Mesenchymal stem cell (in vitro differentiated cells and primary cell): ENCODE measurements around the gene ASB9.

ENCODE experiments used
- DNase-seq: peaks from one replicate; pipeline ENCODE4 v3.0.0-alpha.2; 2013
- H2AFZ ChIP-seq: one replicate; pipeline ENCODE4 v1.6.1; 2013; ENCODE audit warnings: low read depth, mild to moderate bottlenecking, control low read depth, inconsistent platforms, low read length, moderate library complexity
- H2AK5ac ChIP-seq: 2 replicates; pipeline ENCODE4 v1.6.1; 2013; ENCODE audit warnings: low read length, moderate library complexity, mild to moderate bottlenecking, inconsistent platforms; ENCODE audit not compliant: severe bottlenecking
- H2BK120ac ChIP-seq: one replicate; pipeline ENCODE4 v1.6.1; 2013; ENCODE audit warnings: low read depth, mild to moderate bottlenecking, inconsistent platforms, low read length, moderate library complexity
- H2BK12ac ChIP-seq, 2 experiments: one replicate each; pipeline ENCODE4 v1.6.1; 2013; ENCODE audit warnings: inconsistent platforms in 2 of 2, low read length in 2 of 2, mild to moderate bottlenecking in 2 of 2, moderate library complexity in 2 of 2, control low read depth in 1 of 2
- H2BK15ac ChIP-seq: one replicate; pipeline ENCODE4 v1.6.1; 2013; ENCODE audit warnings: mild to moderate bottlenecking, low read depth, inconsistent platforms; ENCODE audit not compliant: poor library complexity, severe bottlenecking
- H2BK5ac ChIP-seq: 2 replicates; pipeline ENCODE4 v1.6.1; 2013; ENCODE audit warnings: low read depth, mild to moderate bottlenecking, low read length, control low read depth, inconsistent platforms; ENCODE audit not compliant: poor library complexity, severe bottlenecking
- H3K14ac ChIP-seq, 2 experiments: one replicate each; pipeline ENCODE4 v1.6.1; 2013; ENCODE audit warnings: inconsistent platforms in 2 of 2, low read length in 2 of 2, control low read depth in 1 of 2, mild to moderate bottlenecking in 1 of 2, moderate library complexity in 1 of 2
- H3K18ac ChIP-seq, 2 experiments: one replicate each; pipeline ENCODE4 v1.6.1; 2013; ENCODE audit warnings: inconsistent platforms in 2 of 2, low read length in 2 of 2, control low read depth in 1 of 2, low read depth in 1 of 2, mild to moderate bottlenecking in 1 of 2
- H3K23ac ChIP-seq, 2 experiments: one replicate each; pipeline ENCODE4 v1.6.1; 2013; ENCODE audit warnings: inconsistent platforms in 2 of 2, low read length in 2 of 2, mild to moderate bottlenecking in 2 of 2, moderate library complexity in 2 of 2, control low read depth in 1 of 2
- H3K27ac ChIP-seq: 2 replicates; pipeline ENCODE4 v1.5.1; 2013; ENCODE audit warnings: mild to moderate bottlenecking, moderate library complexity, low read length, control low read depth, inconsistent platforms; ENCODE audit not compliant: poor library complexity, severe bottlenecking
- H3K27me3 ChIP-seq, 2 experiments: 2 replicates each; pipeline versions ENCODE4 v1.6.1 to v1.7.0; 2013; ENCODE audit warnings: low read length in 2 of 2, mild to moderate bottlenecking in 2 of 2, moderate library complexity in 2 of 2, control low read depth in 1 of 2, inconsistent platforms in 1 of 2; ENCODE audit not compliant: control insufficient read depth in 1 of 2, insufficient read depth in 1 of 2
- H3K36me3 ChIP-seq, 2 experiments: 2 replicates each; pipeline versions ENCODE4 v1.6.1 to v1.7.0; 2013; ENCODE audit warnings: low read length in 2 of 2, control low read depth in 1 of 2, inconsistent platforms in 1 of 2, low read depth in 1 of 2, mild to moderate bottlenecking in 1 of 2; ENCODE audit not compliant: insufficient read depth in 2 of 2, control insufficient read depth in 1 of 2
- H3K4ac ChIP-seq, 2 experiments: one replicate each; pipeline ENCODE4 v1.6.1; 2013; ENCODE audit warnings: inconsistent platforms in 2 of 2, low read length in 2 of 2, mild to moderate bottlenecking in 2 of 2, moderate library complexity in 2 of 2, control low read depth in 1 of 2, low read depth in 1 of 2
- H3K4me1 ChIP-seq: 2 replicates; pipeline ENCODE4 v1.6.1; 2013; ENCODE audit warnings: low read depth, low read length, control low read depth; ENCODE audit not compliant: control insufficient read depth, insufficient read depth
- H3K4me2 ChIP-seq: 2 replicates; pipeline ENCODE4 v1.6.1; 2013; ENCODE audit warnings: low read length, mild to moderate bottlenecking, inconsistent platforms; ENCODE audit not compliant: poor library complexity, severe bottlenecking
- H3K4me3 ChIP-seq, 2 experiments: 2 replicates each; pipeline versions ENCODE4 v1.5.1 to v1.7.0; 2013; ENCODE audit warnings: low read length in 2 of 2, mild to moderate bottlenecking in 2 of 2, control low read depth in 1 of 2, low read depth in 1 of 2; ENCODE audit not compliant: insufficient read depth in 1 of 2
- H3K79me1 ChIP-seq: replicated peaks from 2 replicates; pipeline ENCODE4 v1.6.1; 2013; ENCODE audit warnings: mild to moderate bottlenecking, control low read depth, low read length, inconsistent platforms; ENCODE audit not compliant: poor library complexity, severe bottlenecking
- H3K9ac ChIP-seq: 2 replicates; pipeline ENCODE4 v1.7.0; 2013; ENCODE audit warnings: mild to moderate bottlenecking, low read length, moderate library complexity
- H3K9me3 ChIP-seq: 2 replicates; pipeline ENCODE4 v1.7.0; 2013; ENCODE audit warnings: mild to moderate bottlenecking, low read length; ENCODE audit not compliant: control insufficient read depth
- H4K8ac ChIP-seq: one replicate; pipeline ENCODE4 v1.6.1; 2013; ENCODE audit warnings: inconsistent platforms, mild to moderate bottlenecking, low read length, moderate library complexity
- H4K91ac ChIP-seq: one replicate; pipeline ENCODE4 v1.6.1; 2013; ENCODE audit warnings: mild to moderate bottlenecking, low read length, inconsistent platforms
- WGBS: methylation state at CpG from one replicate; pipeline ENCODE4 v1.1.7; 2013; ENCODE audit warnings: mixed read lengths; 5-methylcytosine and 5-hydroxymethylcytosine counted together

The ASB9 gene

DNA sequence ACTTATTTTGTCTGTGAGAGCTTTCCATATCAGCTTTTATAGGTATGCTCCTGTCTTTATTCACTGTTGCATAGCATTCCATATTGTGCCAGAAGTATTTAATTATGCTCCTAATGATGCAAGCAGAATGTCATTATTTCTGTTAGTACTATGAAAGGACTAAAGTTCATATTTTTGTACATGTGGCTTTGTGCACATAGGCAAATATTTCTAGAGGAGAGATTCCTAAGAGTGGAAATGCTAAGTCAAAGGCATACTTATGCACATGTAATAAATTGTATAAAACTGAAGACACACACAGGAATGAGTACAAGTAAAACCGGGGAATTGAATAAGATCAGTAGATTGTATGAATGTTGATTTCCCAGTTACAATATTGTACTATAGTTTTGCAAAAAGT lies 1.9 kb upstream of the ASB9 start:
- H3K4me2 ChIP-seq, result no peak overlapping the region
- no peak overlapping the region for H3K9ac ChIP-seq
- no peak overlapping the region for H2BK5ac ChIP-seq
- no peaks in the 10 kb centered on the region for H3K79me1 ChIP-seq
- H3K23ac ChIP-seq, result no peak overlapping the region
- H3K4me1 ChIP-seq, result peaks cover 6% of the 10 kb centered on the region
- H4K91ac ChIP-seq, result no peak overlapping the region
- no peak overlapping the region for H2BK12ac ChIP-seq
- no peak overlapping the region for H4K8ac ChIP-seq
- DNase-seq, result no peak
- H2BK15ac ChIP-seq, result no peak overlapping the region
- no peak overlapping the region for H3K27ac ChIP-seq
- H2AFZ ChIP-seq, result no peak overlapping the region
- H3K14ac ChIP-seq, result no peak overlapping the region
- H3K36me3 ChIP-seq, result no peaks in the 10 kb centered on the region
- H2BK120ac ChIP-seq, result no peak overlapping the region
- no peak overlapping the region for H3K4me3 ChIP-seq
- no CpG with 5 or more reads among the region's 1 CpG for WGBS
- no peak overlapping the region for H3K18ac ChIP-seq
- no peaks in the 10 kb centered on the region for H3K27me3 ChIP-seq
- no peak overlapping the region for H3K4ac ChIP-seq
- no peaks in the 10 kb centered on the region for H3K9me3 ChIP-seq
- H2AK5ac ChIP-seq, result no peak overlapping the region

DNA sequence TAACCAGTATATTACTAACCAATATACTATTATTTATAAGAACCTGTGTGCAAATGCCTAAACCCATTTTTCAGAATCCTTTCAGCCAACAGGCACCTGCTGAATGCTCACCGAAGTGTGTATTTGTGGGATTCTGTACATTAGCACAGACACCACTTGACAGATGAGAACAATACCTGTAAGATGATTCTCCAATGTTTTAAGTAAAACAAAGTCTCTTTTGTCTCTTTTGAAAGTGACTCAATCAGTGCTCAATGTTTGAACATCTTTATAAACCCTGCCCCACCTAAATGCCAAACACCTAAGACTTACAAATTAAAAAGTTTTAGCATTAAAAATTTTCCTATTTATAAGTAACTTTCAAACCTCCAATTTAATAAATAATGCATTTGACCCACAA lies 763 bp downstream of the ASB9 start:
- no peaks in the 10 kb centered on the region for H3K36me3 ChIP-seq
- no peak overlapping the region for H3K27ac ChIP-seq

DNA sequence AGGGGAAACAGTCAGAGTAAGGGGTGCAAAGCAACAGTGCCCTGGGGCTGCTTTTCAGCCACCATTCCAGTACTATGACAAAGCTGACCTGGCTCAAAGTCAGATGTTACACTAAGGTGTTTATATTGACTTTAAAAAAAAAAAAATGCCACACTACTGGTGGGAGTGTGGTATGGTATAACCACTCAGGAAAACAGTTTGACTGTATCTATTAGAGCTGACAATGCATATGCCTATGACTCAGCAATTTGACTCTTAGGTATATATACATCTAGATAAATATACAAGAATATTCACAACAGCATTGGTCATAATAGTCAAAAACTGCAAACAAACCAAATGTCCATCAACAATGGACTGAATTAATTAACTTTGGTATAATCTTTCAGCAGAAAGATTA lies 15.0 kb downstream of the ASB9 start:
- Histone ChIP-seq H2AFZ (no peak overlapping the region), H2BK12ac (no peak overlapping the region), H3K27me3 (no peaks in the 10 kb centered on the region), H3K4ac (no peak overlapping the region), H2AK5ac (no peak overlapping the region), H3K27ac (no peak overlapping the region), H3K36me3 (no peaks in the 10 kb centered on the region), H3K79me1 (no peaks in the 10 kb centered on the region), H2BK5ac (no peak overlapping the region), H3K4me1 (no peaks in the 10 kb centered on the region), H3K4me2 (no peak overlapping the region), H3K14ac (no peak overlapping the region), H2BK120ac (no peak overlapping the region), H3K18ac (no peak overlapping the region), H3K23ac (no peak overlapping the region), H3K9ac (no peak overlapping the region), H4K8ac (no peak overlapping the region), H2BK15ac (no peak overlapping the region), H4K91ac (no peak overlapping the region), H3K4me3 (no peak overlapping the region), H3K9me3 (no peaks in the 10 kb centered on the region)
- no peak for DNase-seq

More for the DNA sequence above, 763 bp downstream of the ASB9 start:
- no peak overlapping the region for H2AFZ ChIP-seq
- no peak overlapping the region for H2BK15ac ChIP-seq
- H3K18ac ChIP-seq, result no peak overlapping the region
- no peaks in the 10 kb centered on the region for H3K79me1 ChIP-seq
- no peaks in the 10 kb centered on the region for H3K9me3 ChIP-seq
- no peak overlapping the region for H4K91ac ChIP-seq
- H3K4me1 ChIP-seq, result peaks cover 6% of the 10 kb centered on the region
- no peak overlapping the region for H2BK120ac ChIP-seq
- H3K23ac ChIP-seq, result no peak overlapping the region
- no peak overlapping the region for H2AK5ac ChIP-seq
- H2BK5ac ChIP-seq, result no peak overlapping the region
- no peak overlapping the region for H3K14ac ChIP-seq
- no peak for DNase-seq
- no peak overlapping the region for H3K4ac ChIP-seq
- no peak overlapping the region for H2BK12ac ChIP-seq
- peaks cover 0 to 9% of the 10 kb centered on the region in 2 experiments for H3K27me3 ChIP-seq
- no peak overlapping the region for H3K4me3 ChIP-seq
- H3K4me2 ChIP-seq, result no peak overlapping the region
- WGBS, result no CpG with 5 or more reads among the region's 1 CpG
- H4K8ac ChIP-seq, result no peak overlapping the region
- no peak overlapping the region for H3K9ac ChIP-seq

DNA sequence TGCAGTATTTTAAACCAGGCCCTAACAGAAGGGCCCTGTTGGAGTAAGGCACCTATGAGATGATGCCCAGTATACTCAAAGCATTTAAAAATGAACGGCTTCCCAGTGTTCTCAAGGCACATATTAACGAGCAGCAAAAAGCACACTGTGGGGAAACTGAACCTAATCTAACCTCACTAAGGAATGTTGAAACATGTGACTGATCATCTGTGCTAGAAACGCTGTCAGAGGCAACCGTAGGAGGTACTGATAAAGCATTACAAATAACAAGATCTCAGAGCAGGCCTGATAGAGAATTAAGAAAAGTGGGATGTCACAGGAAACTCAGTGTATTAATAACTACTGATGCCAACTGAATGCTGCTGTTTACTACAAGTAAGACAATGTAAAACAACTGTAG lies 24.0 kb downstream of the ASB9 start:
- Histone ChIP-seq H3K9me3 (no peaks in the 10 kb centered on the region), H3K4me3 (no peak overlapping the region), H4K91ac (no peak overlapping the region), H3K4me1 (no peaks in the 10 kb centered on the region), H3K4me2 (no peak overlapping the region), H3K18ac (no peak overlapping the region), H2BK12ac (no peak overlapping the region), H2BK5ac (no peak overlapping the region), H2AFZ (no peak overlapping the region), H2AK5ac (no peak overlapping the region), H3K4ac (no peak overlapping the region), H3K36me3 (no peaks in the 10 kb centered on the region), H3K9ac (no peak overlapping the region), H4K8ac (no peak overlapping the region), H3K79me1 (no peaks in the 10 kb centered on the region), H2BK15ac (no peak overlapping the region), H3K23ac (no peak overlapping the region), H3K27me3 (peaks cover 0 to 13% of the 10 kb centered on the region in 2 experiments), H3K14ac (no peak overlapping the region), H2BK120ac (no peak overlapping the region), H3K27ac (no peak overlapping the region)
- DNase-seq, result no peak
- 100% methylated on average over 1 of the region's 4 CpGs for WGBS
